COR-L47 (cell line): ENCODE measurements around the gene PCSK6.

Experiments used
- DNase-seq: peaks from one replicate; lab custom pipeline; 2025; lab: John Stamatoyannopoulos, UW

Gene PCSK6

DNA sequence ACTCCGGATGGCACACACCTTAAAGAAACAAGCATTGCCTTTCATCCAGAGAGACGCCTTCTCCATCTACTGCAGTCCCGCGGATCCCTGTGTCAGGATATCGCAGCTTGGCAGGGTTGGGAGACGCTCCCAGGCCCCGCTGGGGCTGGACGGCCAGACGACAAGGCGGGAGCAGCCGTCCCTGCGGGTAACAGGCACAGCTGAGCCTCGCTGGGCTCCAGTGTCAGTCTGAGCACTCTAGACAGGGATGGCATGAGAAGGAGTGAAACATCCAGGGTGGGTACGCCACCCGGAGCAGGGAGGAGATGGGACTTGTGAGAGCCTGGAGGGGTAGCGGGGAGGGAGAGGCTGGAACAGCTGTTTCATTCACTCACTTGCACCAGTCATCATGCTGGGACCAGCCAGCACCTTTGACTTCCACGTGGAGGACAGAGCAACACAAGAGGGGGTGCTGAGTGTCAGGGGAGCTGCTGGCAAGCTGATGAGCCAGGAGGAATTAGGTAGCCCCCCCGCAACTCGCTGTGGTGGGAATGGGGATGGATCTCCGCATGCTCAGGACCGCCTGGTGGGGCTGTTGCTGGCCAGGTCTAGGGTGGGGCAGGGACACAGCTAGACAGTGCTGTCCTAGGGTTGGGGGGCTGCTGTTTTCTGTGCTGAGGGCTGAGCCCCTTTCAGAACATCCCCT lies 162.9 kb downstream of the PCSK6 start:
- DNase-seq, result no peak

DNA sequence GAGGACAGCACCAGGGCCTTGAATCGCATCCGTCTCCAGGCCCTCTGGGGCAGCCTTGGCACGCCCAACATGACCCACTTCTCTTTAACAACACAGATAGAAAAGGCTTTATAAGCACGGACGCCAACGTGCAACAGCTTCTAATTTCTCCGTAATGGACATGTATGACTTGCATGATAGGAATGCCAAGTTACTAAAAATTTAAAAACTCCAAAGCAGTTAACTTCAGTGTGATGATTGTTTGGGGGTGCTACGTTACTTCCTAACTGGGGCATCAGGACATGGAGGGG lies 163.5 kb downstream of the PCSK6 start:
- DNase-seq, result no peak

DNA sequence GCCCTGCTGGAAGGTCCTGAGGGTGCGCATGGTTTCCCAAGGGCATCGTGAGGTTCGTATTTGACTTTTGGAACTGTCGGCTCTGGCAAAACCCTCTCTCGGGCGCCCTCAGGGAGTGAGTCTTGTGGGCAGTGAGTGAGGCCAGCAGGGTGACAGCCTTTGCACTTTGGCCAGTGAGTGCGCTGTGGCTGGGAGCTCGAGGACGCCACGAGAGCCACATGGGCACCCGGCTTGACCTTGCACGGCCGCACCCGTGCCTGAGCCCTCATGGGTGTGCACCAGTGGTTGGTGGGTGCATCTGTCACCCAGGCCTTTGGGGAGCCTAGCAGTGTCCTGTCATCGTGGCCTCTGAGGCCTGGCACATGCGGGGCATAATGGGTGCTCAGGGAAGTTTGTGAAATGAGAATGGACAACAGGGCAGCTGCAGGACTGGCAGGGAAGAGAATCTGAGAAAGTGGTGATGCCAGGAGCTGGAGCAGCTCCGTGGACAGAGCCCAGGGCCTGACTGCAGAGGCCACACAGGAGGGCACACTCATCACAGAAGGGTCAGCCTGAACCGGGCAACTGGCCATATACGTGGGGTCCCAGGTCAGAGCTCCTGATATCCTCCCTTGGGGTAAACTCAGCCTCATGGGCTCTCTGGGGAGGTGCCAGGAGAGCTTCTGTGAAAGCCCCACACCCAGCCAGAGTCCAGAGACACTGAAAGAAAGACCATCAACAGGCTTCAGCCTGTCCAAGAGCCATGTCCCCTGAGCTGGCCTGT lies 164.1 kb downstream of the PCSK6 start:
- no peak for DNase-seq

DNA sequence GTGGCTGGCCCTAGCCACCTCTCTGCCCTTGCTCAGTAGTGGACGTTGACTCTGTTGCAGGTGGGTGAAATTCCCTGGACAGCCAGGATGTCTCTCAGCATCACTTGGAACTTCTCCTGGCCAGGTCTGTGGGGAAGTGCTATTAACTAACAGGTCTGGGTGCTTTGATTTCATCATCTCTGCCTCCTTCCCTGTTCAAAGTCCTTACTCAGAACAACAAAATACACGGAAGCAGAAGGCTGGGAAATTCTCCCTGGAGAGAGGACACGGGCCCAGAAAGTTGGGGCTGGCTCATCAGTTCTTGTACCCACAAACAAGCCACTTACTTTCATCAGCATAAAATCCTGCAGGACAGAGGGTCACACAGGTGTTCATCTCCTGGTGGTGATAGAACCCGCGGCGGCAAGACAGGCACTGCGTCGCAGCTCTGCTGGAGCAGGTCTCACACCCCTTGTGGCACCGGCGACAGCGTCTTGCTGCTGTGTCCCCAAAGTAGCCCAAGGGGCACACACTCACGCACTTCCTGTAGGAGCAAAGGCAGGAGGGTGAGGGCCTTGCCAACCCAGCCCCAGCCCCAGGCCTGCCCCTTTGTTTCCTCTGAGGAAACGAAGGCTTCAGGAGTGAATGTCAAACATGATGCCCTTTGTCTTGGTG lies 164.9 kb downstream of the PCSK6 start:
- DNase-seq, result no peak

DNA sequence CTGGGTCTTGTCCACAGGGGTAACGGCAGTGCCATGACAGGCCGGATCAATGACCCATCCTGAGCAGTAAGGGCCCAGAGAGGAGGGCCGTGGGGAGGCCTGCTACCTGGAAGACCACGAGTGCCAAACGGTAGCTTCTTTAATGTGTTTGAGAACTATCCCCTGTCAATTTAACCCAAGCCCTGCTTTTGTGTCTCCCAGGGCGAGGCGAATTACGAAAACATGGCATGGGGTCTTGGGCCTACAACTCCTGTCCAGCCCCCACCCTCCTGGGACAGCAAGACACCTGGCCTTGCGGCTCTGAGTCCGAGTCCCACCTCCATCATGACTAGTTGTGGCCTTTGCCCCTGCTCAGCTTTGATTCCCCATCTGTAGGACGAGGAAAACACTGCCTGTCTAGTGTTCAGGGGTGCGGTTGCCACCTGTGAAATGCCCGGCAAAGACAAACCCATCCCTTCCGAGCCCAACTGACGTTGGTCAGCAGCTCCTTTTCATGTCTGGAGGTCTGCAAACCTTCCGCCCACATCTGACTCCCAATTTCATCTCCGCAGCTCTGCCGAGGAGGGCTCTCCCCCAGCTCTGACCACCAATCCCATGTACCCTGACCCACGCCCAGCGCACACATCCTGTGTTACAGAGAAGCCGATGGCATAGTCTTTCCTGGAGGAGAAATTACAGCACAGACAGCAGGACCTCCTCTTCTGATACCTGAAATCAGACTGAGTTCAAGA lies 165.5 kb downstream of the PCSK6 start:
- no peak for DNase-seq

DNA sequence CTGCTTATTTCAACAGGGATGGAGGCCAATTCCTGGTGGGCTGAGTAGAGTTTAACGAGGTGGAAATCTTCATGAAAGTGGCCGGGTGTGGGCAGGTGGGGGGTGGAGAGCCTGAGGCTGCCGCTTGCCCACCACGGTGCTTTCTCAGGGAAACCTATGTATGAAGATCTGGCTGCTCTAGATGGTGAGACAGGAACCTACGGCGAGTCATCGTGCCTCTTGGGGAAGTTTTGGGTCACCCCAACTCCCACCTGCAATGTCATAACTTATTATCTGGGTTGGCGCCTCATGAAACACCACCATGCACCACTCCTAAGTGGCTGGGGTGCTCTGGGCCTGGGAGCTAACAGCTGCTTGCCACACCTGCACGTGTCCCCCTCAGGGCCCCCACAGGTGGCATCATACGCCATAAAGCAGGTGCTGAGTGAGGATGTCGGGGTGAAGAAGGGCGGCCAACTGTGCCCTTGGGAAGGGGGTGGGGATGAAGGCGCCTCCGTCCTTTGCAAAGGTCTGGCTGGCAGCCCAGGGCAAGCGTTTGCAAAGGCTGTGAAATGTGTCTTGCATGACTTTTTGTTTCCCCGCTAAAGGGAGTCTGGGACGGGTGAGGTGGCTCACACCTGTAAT lies 166.5 kb downstream of the PCSK6 start:
- DNase-seq, result no peak

DNA sequence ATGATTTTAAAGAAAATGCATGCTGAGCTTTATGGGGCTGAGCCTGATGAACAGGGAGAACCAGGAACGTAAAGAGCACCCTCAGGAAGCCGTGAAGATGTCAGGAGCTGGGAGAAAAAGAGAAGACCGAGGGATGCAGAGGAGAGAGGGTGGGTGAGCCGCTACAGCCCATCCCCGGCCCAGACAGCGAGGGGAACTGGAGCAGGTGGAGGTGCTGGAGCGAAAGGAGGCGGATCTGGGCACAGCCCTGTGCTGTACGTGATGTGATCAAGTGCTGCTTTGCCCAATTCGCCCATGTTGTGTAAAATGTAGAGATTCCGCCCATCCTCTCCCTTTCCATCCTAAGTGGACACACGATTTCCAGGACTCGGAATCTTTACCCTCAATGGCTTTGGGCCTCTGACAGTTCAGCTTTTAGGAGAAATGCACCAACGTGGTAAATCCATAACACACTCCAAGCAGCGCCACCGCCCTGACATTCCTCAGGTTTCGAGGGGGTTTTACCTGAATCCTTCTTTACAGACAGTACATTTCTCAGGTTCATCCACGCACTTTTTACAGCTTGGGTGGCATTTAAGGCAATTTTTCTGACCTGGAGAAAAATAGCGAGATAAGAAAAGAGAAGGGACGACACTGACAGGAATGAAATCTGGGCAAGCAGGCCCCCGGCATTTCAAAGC lies 167.4 kb downstream of the PCSK6 start:
- no peak for DNase-seq

DNA sequence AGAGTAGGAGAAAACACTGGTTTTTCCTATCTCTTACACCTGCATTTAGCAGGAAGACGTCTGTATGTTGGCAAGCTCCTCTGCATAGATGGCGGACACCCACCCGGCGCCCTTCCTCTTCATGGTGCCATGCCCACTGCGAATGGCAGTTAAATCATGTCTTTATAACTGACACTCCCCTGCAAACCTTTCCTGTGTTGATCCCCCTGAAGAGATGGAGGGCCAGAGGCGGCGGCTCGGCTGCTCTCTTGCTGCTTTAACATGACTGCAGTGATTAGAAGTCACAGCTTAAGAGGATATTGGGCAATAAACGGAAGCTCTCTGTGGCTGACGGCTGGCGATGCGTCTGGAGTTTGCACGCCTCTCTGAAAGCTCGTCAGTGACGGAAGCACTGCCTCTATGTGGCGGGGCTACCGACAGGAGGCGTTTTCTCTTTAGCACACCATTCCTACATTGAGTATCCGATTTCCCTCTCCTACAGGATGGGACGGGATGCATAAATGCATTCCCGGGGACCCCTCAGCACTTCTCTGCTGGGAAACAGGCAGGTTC lies 168.9 kb downstream of the PCSK6 start:
- DNase-seq, result no peak

DNA sequence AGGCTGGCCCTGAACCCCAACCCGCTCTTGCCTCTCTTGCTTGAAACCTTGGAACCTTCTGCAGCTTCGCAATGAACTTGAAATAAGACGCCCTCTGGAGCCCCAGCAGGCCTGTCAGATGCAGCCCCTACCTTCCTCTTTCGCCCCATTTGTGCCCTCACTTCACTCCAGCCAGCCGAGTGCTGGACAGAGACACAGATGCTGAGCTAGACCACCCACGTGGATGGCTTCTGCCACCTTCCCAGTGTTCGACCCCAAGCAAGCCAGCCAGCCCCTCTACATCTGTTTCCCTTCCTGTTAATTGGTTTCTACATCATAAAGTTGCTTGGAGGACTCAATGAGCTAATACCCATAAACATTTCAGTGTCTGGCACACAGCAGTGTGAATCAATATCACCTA lies 170.7 kb downstream of the PCSK6 start:
- DNase-seq, result no peak

DNA sequence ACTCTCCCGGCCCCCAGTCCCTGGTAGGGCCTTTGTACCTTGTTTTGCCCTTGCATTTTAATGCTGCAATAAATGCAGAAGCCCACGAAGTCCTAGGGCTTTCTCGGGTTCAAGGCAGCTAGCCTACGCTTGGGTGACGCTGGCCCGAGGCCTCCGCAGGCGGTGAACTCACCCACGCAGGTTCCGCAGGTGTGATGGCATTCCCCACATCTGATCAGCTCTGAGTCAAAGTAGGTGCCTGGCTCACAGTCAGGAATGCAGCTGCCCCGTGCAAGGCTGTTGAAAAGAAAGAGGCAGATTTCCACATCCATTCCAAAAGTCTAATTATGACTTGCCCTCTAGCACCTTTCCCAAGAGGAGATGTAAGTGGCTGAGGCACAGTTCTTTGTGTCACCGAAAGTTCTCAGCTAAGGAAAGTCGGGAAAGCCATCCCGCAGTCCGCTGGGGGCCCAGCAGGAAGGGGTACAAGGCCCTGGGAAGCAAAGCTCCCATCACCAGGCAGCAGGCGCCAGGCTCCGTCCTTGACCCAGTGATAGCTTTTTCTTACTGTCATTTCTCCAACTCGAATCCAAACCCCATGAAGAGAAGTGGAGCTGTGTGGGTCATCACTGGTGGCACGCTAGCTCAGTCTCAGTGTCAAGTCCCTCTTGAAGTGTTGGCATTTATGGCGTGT lies 171.2 kb downstream of the PCSK6 start:
- DNase-seq, result no peak

DNA sequence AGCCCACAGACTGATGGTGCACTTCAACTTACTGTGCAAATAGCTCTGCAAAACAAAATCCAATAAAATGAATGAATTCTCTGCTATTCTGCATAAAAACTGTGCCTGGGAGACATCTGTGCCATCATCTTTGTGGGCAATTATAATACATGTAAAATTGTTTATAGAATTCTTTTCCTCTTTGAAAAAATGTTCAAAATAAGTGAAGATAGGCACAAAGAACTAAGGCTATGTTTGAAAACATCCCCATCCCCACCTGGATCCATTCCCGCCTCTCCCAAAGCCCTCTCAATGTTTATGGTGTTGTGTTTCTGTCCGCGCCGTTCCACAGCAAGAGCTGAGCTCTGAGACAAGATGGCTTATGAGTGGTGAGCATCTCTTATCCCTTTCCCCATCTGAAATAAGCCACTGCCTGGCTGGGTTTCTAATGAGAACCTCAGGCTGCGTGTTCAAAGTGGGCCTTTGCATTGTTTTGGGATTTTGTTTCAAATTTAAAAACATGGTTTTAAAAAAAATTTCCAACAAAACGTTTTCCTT lies 172.1 kb downstream of the PCSK6 start:
- DNase-seq, result no peak

DNA sequence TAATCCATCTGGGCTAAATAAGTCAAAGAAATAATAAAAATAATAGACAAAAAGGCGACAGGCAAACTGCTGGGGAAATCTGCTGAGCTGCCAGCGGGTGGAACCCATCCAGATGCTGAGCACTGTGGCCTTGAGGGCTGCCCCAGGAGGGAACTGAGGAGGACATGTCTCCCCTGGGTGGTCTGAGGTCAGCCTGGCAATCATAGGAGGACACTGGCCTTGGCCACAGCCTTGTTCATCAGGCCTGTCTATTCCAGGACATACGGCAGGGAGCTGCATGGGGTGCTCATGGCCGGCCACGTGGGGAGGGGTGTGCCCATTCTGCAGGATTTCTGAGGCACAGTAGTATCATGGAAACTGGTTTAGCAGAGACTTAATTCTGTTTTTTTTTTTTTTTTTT lies 173.0 kb downstream of the PCSK6 start:
- DNase-seq, result no peak

DNA sequence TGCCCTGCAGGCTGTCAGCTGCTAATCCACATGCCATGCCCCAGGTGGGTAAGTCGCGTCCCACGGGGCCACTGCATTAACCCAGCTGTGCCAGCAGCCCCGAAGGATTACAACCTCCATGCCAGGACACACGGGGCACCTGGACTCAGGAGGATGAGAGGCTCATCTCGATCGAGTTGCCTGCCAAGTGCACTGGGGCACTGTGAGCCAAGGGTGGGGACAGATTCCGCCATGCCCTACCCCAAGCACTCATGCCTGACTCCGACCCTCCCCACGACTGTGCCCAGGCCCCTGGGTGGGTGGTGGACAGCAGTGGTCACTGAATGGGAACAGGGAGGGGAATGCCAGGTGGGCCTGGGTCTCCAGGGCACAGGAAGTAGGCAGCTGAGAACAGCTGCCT lies 173.8 kb downstream of the PCSK6 start:
- no peak for DNase-seq

DNA sequence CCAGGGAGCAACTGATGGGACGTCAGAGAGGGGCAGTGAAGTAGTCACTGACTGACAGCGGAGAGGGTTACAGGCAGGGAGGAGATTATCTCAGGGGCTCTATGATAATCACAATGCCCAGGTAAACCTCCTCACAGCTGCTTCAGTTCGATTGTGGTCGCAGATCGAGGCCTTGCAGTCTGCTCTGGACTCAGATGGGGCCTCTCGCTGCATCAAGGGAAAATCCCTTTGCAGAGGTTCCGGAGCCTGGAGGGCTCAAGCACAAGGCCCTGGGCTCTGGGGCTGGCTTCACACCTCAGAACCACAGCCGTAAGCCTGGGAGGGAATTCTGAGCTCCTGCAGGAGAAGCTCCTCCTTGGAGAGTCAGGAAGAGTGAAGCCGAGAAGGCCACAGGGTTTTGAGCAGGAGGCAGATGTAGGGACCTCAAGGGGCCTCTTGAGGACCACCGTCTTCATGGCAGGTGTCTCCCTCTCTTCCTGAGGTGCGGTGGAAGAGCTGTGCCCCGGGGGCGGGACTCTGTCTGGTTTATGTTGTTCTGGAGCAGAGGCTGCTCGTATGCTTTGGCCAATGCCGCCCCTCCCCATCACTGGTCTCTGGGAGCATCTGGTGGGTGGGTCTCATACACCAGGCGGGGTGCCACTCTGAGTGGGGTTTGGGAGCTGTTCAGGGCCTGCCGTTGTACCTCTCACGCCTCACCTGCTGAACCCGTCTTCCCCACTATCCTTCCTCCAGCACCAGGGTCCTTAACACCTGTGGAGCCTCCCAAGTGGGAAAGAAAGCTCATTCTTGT lies 175.0 kb downstream of the PCSK6 start:
- DNase-seq, result no peak

DNA sequence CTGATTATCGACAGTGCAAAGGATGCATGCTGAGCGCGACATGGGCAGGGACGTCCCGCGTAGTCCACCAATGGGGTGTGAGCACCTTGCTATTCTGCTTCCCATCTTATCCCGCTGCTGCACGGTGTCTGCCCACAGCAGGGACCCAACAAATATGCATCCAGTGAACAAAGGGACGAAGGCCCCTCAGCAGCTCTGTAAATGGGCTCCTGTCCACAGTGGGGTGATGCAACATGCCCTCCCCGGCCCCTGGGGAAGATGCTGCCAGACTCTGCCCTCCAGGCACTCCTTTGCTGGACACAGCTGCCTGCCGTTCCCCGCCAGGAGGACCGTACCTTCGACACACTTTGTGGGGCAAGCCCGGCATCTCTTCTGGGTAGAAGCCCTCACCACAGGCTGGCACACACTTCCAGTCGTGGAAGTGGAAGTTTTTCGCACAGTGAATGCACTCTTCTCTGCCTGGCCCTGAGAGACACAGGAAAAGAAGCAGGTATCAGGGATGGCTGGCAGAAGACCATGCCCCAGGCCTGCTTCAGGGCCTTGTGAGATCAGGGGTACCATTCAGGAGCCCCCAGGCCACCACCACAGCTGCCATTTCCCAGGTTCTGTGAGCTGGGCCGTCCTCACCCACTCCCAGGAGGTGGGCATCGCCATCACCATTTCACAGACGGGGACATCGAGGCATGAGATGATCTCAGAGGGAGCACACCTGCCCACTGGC lies 176.3 kb downstream of the PCSK6 start:
- no peak for DNase-seq

DNA sequence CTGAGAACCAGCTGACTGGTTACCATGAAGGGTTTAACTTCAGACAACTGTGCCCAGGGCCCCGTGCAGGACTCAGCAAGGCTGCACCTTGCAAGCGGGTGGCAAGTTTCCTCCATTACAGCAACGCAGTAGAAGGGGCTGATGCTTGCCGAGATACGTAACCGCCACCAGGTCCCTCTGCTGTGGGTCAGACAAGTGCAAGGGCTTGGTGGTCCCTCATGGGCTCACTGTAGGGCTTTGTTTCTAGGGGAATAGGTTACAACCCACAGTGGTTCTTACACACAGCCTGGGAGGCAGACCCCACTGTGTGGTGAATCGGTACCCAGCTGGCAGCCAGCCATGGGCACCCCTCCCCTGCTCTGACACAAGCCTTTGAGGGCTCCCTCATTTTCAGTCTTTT lies 179.0 kb downstream of the PCSK6 start:
- no peak for DNase-seq

DNA sequence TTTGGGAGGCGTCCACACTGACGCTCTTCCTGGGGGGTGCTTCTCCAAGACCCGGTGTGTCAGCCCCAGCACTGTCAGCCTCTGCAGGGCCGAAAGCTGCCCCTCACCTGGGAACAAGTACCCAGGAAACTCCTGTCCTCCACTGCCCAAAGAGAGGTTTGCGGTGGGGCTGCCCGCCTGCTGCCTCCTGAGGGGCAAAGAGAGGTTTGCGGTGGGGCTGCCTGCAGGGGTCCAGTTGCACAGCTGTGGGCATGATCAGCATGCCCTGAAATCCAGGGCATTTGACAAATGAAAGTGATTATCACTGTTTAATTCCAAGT lies 179.4 kb downstream of the PCSK6 start:
- DNase-seq, result no peak

DNA sequence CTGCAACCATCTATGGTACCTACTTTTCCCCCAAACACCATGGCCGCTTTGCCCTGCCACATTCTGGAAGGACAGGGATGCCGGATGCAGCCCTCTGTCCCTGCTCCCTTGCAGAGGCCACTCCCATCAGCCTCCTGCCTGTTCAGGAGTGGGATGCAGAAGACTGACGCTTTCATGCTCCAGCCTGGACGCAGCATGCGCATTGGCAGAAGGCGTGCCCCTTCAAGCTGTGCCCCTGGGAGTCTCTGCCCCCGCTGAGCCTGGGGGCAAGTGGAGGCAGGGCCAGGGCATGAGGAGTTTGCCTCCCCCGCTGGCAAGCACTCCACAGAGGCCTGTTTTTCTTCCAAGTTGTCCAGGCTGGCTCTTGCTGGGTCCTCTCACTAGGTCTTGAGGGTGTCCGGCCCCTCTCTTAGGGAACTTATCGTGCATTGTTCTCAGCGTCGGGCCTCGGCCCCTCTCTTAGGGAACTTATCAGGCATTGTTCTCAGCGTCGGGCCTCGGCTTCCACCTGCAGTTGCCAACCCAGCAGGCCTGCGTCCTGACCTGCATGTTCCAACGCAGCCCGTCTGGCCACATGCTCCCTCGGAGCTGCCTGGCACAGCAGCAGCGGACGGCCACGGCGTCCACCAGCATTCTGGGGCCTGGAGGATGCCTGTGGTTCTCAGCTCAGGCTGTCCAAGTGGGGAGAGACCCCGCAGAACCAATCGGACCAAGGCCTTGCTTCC lies 179.9 kb downstream of the PCSK6 start:
- DNase-seq, result no peak
